Measurements from ENCODE around the gene ADRA2B. TPM values are rescaled to one million over a fixed set of nuclear protein-coding genes. Genes with fewer than 3 reads are reported as not detected.

The ADRA2B gene
- total RNA-seq, 1 experiment from 2014 or later, result 2.7 TPM

DNA sequence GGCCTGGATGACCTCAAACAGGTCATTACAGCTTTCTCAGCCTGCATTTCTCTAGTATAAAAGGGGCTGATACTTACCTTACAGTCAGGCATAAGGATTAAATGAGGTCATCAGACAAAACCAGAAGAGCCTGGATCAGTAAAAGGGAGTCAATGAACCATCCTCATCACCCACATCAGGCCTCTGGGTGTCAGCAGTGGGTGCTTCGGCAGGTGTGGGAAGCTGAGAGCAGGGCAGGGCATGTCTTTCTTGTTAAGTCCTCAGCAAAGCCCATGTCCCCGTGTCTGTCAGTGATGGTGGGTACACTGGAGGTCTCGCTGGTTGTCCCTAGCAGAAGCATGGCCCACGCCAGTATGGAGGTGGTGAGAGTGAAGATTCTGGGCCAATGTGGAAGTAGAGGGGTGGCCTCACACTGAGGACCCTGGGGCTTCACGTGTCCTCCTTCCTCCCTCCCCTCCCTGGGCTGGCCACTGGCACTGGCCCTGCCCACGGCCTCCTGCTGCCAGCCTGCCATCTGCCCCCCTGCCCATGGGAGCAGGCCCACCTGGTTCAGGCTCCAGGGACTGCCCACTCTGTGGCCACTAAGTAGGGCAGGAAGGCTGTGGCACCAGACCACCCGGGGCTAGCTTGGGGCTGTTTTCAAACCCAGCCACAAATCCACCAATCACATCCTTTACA, 4.4 kb downstream of the ADRA2B start:
- peaks cover 29 to 43% of the 10 kb centered on the region in 2 experiments for H3K4me1 Mint-ChIP-seq
- Histone ChIP-seq H2BK15ac (ENCODE audit: low read depth, low read length) (no peak overlapping the region), H3K9me3 (ENCODE audit: control insufficient read depth, low read depth, low read length) (no peaks in the 10 kb centered on the region), H3K27ac (ENCODE audit: insufficient read length, low read depth, low read length) (no peak overlapping the region), H3K18ac (ENCODE audit: insufficient read length, low read depth, low read length) (no peak overlapping the region), H3K79me1 (ENCODE audit: insufficient read depth, low read depth, low read length, poor library complexity, severe bottlenecking) (no peaks in the 10 kb centered on the region), H3K14ac (ENCODE audit: insufficient read depth, low read length) (no peak overlapping the region), H4K5ac (ENCODE audit: insufficient read length, low read depth, low read length) (no peak overlapping the region), H3K56ac (ENCODE audit: insufficient read length, low read depth, low read length) (no peak overlapping the region), H4K20me1 (ENCODE audit: control insufficient read depth, insufficient read depth, insufficient read length) (no peaks in the 10 kb centered on the region), H2BK20ac (ENCODE audit: low read depth, low read length, poor library complexity, severe bottlenecking) (no peak overlapping the region), H3K9ac (ENCODE audit: extremely low read depth, insufficient read length, low read length) (no peak overlapping the region), H2BK120ac (ENCODE audit: low read depth, low read length, poor library complexity, severe bottlenecking) (no peak overlapping the region), H3K23me2 (ENCODE audit: insufficient read length, low read depth, low read length, poor library complexity, severe bottlenecking) (peaks cover 6% of the 10 kb centered on the region), H3K4me2 (ENCODE audit: insufficient read depth, insufficient read length, low read length) (no peak overlapping the region), H3T11ph (ENCODE audit: low read length) (no peak overlapping the region), H2BK12ac (ENCODE audit: insufficient read length, low read depth, low read length) (no peak overlapping the region), H3K27me3 (ENCODE audit: insufficient read depth, low read length) (no peaks in the 10 kb centered on the region; the same call in 1 of the 2 replicates), H3K4ac (ENCODE audit: low read depth, low read length) (no peak overlapping the region), H4K8ac (replicated peaks; ENCODE audit: insufficient read length, low read depth, low read length) (no peak overlapping the region), H4K91ac (ENCODE audit: insufficient read length, low read depth, low read length) (no peak overlapping the region), H3K23ac (ENCODE audit: insufficient read length, low read depth, low read length) (no peak overlapping the region), H3K79me2 (ENCODE audit: insufficient read depth, low read length) (no peaks in the 10 kb centered on the region), H2AK5ac (ENCODE audit: insufficient read length, low read length) (no peak overlapping the region), H2BK5ac (ENCODE audit: insufficient read length, low read length) (no peak overlapping the region), H3K4me1 (ENCODE audit: insufficient read depth, low read length) (peaks cover 6% of the 10 kb centered on the region; the same call in 1 of the 2 replicates), H2AFZ (ENCODE audit: low read length) (no peak overlapping the region)
- peaks cover 2 to 4% of the 10 kb centered on the region in 2 experiments; a peak in 2 of 5 replicates for H3K9me3 Mint-ChIP-seq
- no peak for TF ChIP-seq CTCF (conservative IDR thresholded peaks at IDR 0.05)
- no CpG with 5 or more reads among the region's 7 CpGs for WGBS (ENCODE audit: extremely low coverage, insufficient read length, low lambda C conversion rate)
- peaks cover 0 to 8% (median 8%) of the 10 kb centered on the region in 3 experiments; a peak in 4 of 7 replicates for H3K36me3 Mint-ChIP-seq (ENCODE audit: insufficient read depth in 1 of 3, low read depth in 3 of 3)
- H3K27ac Mint-ChIP-seq, result no peak overlapping the region
- DNase-seq, result no peak
- H3K4me3 Mint-ChIP-seq, result no peak overlapping the region
- peaks cover 26% of the 10 kb centered on the region for H3K27me3 Mint-ChIP-seq (ENCODE audit: low read depth)

All from H9 (cell line).